Measurements from ENCODE around the gene MTIF3.

GRCh38 chr13:27389891-27390290, 60.5 kb downstream of the MTIF3 start:
- TF ChIP-seq POLR2AphosphoS5 (IDR thresholded peaks at IDR 0.05; ENCODE audit: low read depth, low read length): no peak
- TF ChIP-seq POLR2A (IDR thresholded peaks at IDR 0.05; ENCODE audit: low read depth, low read length): no peak

Measured in GM12892 (cell line).